Tibial artery (tissue), 4 donors: ENCODE data around the gene QSOX1.

Experiments
- DNase-seq, 2 donors: peaks; one replicate each; pipeline ENCODE4 v3.0.0-alpha.2; 2019
- H3K27ac ChIP-seq, 2 donors: fragments of 200-600 bp; sonication (generic) in 1 of 2; 1 replicate in 1 of 2; 2 replicates in 1 of 2; pipeline ENCODE4 v1.5.1; 2018 to 2019; ENCODE audit warnings: mild to moderate bottlenecking in 1 of 2
- H3K27me3 ChIP-seq, 2 donors: fragments of 200-600 bp; sonication (generic) in 1 of 2; one replicate each; pipeline versions ENCODE4 v1.5.1 to v1.6.0; 2016 to 2019
- H3K36me3 ChIP-seq, 3 donors: fragments of 200-600 bp; sonication (generic) in 2 of 3; one replicate each; pipeline ENCODE4 v1.5.1; 2016 to 2019; ENCODE audit warnings: mild to moderate bottlenecking in 2 of 3
- H3K4me1 ChIP-seq, 4 donors: fragments of 200-600 bp; sonication (generic) in 2 of 4; 1 replicate in 3 of 4; 2 replicates in 1 of 4; pipeline ENCODE4 v1.5.1; 2016 to 2019
- H3K4me3 ChIP-seq, 2 donors: fragments of 200-600 bp; sonication (generic) in 1 of 2; 1 replicate in 1 of 2; 2 replicates in 1 of 2; pipeline ENCODE4 v1.5.1; 2018 to 2019; ENCODE audit warnings: mild to moderate bottlenecking in 2 of 2
- H3K9me3 ChIP-seq, 3 donors: fragments of 200-600 bp; sonication (generic) in 1 of 3; one replicate each; pipeline ENCODE4 v1.5.1; 2016 to 2019
- intact Hi-C: fragments of 100-400 bp; cut with DNase I; formaldehyde crosslinking; loops from one replicate; pipeline ENCODE4 v1.15.0; 2023; ENCODE audit warnings: low total_unique reads
- TF ChIP-seq, protein P1 (sequence below), 2 experiments: fragments of 200-600 bp in 1 of 2; fragments of 450-650 bp in 1 of 2; IDR thresholded peaks; one replicate each; pipeline ENCODE4 v1.5.1; 2017 to 2019; ENCODE audit warnings: antibody characterized with exemption in 2 of 2, mild to moderate bottlenecking in 1 of 2, moderate library complexity in 1 of 2

Gene QSOX1

DNA sequence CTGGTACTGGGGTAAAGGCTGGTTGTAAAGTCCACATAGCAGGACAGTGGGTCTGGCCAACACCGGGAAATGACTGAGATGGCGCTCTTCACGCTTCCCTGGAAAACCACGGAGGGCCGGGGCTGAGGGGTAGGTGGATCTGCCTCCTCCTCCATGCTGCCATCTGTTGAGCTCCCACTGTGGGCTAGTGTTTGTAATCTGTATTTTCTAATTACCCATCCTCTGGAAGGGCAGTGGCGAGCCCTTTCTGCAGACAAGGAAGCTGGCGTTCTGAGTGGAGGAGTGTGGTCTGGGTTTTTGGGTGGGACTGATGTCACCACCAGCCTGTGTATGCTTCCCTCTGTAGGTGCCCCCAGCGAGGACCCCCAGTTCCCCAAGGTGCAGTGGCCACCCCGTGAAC, 41.2 kb downstream of the QSOX1 start:
- Histone ChIP-seq H3K4me3 (no peak overlapping the region), H3K27me3 (no peaks in the 10 kb centered on the region), H3K9me3 (no peaks in the 10 kb centered on the region), H3K4me1 (no peaks in the 10 kb centered on the region), H3K27ac (no peak overlapping the region), H3K36me3 (peaks cover 4 to 92% (median 37%) of the 10 kb centered on the region in 3 donors)
- TF ChIP-seq, protein P1, sequence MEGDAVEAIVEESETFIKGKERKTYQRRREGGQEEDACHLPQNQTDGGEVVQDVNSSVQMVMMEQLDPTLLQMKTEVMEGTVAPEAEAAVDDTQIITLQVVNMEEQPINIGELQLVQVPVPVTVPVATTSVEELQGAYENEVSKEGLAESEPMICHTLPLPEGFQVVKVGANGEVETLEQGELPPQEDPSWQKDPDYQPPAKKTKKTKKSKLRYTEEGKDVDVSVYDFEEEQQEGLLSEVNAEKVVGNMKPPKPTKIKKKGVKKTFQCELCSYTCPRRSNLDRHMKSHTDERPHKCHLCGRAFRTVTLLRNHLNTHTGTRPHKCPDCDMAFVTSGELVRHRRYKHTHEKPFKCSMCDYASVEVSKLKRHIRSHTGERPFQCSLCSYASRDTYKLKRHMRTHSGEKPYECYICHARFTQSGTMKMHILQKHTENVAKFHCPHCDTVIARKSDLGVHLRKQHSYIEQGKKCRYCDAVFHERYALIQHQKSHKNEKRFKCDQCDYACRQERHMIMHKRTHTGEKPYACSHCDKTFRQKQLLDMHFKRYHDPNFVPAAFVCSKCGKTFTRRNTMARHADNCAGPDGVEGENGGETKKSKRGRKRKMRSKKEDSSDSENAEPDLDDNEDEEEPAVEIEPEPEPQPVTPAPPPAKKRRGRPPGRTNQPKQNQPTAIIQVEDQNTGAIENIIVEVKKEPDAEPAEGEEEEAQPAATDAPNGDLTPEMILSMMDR (IDR thresholded peaks at IDR 0.05): no peak
- intact Hi-C loops: no loop called here
- no peak for DNase-seq

DNA sequence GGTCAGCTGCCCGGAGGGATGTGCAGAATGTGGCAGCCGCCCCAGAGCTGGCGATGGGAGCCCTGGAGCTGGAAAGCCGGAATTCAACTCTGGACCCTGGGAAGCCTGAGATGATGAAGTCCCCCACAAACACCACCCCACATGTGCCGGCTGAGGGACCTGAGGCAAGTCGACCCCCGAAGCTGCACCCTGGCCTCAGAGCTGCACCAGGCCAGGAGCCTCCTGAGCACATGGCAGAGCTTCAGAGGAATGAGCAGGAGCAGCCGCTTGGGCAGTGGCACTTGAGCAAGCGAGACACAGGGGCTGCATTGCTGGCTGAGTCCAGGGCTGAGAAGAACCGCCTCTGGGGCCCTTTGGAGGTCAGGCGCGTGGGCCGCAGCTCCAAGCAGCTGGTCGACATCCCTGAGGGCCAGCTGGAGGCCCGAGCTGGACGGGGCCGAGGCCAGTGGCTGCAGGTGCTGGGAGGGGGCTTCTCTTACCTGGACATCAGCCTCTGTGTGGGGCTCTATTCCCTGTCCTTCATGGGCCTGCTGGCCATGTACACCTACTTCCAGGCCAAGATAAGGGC, 41.9 kb downstream of the QSOX1 start:
- Histone ChIP-seq H3K4me3 (no peak overlapping the region), H3K4me1 (no peaks in the 10 kb centered on the region), H3K36me3 (peaks cover 4 to 86% (median 31%) of the 10 kb centered on the region in 3 donors), H3K9me3 (no peaks in the 10 kb centered on the region), H3K27ac (no peak overlapping the region), H3K27me3 (no peaks in the 10 kb centered on the region)
- no peak for DNase-seq
- TF ChIP-seq, protein P1 (IDR thresholded peaks at IDR 0.05): no peak
- intact Hi-C loops: no loop called here

DNA sequence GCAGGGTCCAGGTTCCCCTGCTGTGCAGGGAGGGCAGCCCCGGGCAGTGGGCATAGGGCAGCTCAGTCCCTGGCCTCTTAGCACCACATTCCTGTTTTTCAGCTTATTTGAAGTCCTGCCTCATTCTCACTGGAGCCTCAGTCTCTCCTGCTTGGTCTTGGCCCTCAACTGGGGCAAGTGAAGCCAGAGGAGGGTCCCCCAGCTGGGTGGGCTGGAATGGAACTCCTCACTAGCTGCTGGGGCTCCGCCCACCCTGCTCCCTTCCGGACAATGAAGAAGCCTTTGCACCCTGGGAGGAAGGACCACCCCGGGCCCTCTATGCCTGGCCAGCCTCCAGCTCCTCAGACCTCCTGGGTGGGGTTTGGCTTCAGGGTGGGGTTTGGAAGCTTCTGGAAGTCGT, 42.6 kb downstream of the QSOX1 start:
- Histone ChIP-seq H3K36me3 (peaks cover 4 to 79% (median 26%) of the 10 kb centered on the region in 3 donors), H3K27ac (no peak overlapping the region), H3K4me1 (no peaks in the 10 kb centered on the region), H3K9me3 (no peaks in the 10 kb centered on the region), H3K4me3 (no peak overlapping the region), H3K27me3 (no peaks in the 10 kb centered on the region)
- DNase-seq: no peak
- intact Hi-C loops: no loop called here
- TF ChIP-seq, protein P1 (IDR thresholded peaks at IDR 0.05): no peak

DNA sequence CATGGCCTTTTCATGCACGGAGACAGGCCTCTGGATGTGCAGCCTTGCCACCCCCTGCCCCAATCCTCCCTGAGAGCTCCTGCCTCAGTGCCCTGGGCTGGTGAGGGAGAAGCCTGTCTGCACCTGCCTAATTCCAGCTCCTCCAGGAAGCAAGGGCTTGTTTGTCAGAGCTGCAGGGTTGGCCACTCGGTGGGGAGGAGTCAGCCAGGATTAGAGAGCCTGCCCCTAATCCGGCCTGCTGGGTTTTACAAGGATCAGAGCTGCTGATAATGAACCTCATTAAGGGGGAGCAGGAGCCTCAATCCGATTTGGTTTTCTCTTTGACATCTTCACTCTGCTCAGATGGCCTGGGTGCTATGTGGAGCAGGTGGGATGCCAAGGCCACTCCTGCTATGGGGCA, 43.5 kb downstream of the QSOX1 start:
- Histone ChIP-seq H3K36me3 (peaks cover 4 to 70% (median 26%) of the 10 kb centered on the region in 3 donors), H3K4me1 (no peaks in the 10 kb centered on the region), H3K9me3 (no peaks in the 10 kb centered on the region), H3K4me3 (no peak overlapping the region), H3K27me3 (no peaks in the 10 kb centered on the region), H3K27ac (no peak overlapping the region)
- DNase-seq: no peak
- TF ChIP-seq, protein P1 (IDR thresholded peaks at IDR 0.05): no peak
- intact Hi-C loops: no loop called here

DNA sequence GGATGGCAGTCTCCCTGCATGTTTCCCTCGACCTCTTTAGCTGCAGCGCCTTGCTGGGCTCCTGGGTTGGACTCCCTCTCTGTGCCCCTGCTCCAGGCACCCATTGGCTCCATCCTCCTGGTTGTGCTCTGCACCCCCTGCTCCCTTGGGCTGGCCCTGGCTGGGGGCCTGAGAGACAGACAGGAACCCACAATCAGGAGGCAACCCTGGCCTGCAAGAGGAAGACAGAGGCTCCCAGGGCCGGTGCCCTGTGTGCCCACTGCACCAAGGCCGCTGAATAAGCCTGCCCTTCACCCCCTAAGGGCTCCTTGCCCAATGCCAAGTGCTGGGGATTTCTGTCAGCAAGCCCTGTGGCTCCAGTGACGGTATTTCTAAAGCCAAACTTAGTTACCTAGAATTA, 43.9 kb downstream of the QSOX1 start:
- no peaks in the 10 kb centered on the region for H3K27me3 ChIP-seq
- TF ChIP-seq, protein P1 (IDR thresholded peaks at IDR 0.05): no peak
- H3K4me3 ChIP-seq: no peak overlapping the region
- no peak overlapping the region for H3K27ac ChIP-seq
- no peak for DNase-seq
- no peaks in the 10 kb centered on the region for H3K9me3 ChIP-seq
- H3K4me1 ChIP-seq: no peaks in the 10 kb centered on the region
- peaks cover 4 to 65% (median 26%) of the 10 kb centered on the region in 3 donors for H3K36me3 ChIP-seq
- intact Hi-C loops: no loop called here

DNA sequence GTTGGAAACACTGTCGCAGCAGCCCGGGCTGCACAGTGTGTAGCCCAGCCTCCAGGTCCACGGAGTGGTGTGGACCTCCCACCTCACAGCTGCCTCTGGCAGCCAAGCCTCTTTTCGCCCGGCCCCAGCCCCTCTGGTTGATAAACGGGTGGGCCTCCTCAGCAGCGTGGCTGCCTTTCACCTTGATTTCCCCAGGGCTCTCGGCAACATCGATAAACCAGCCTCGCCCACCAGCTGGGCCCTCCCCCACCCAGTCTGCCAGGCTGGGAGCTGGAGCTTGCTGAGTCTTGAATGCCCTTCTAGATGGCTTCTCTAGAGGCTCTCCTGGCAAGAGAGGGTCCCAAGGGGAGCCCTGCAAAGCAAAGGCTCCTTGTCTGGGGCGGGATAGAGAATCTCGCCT, 44.3 kb downstream of the QSOX1 start:
- TF ChIP-seq, protein P1 (IDR thresholded peaks at IDR 0.05): no peak
- Histone ChIP-seq H3K9me3 (no peaks in the 10 kb centered on the region), H3K4me1 (no peaks in the 10 kb centered on the region), H3K27ac (no peak overlapping the region), H3K27me3 (no peaks in the 10 kb centered on the region), H3K36me3 (peaks cover 1 to 61% (median 25%) of the 10 kb centered on the region in 3 donors), H3K4me3 (no peak overlapping the region)
- intact Hi-C loops: no loop called here
- DNase-seq: no peak
